GM18867 (cell line): ENCODE data around the gene BIRC6.
A peak's percentile ranks its signal among the peaks of the same experiment; 100 is the strongest.
"Not testable (repeated sequence)": the region's sequence is repeated elsewhere in the genome, so short reads cannot be mapped to it uniquely, and the experiment has no call there.

Experiments used
- ATAC-seq: cut with Tn5 transposase; IDR thresholded peaks from one replicate; pipeline ENCODE4 v1.9.1; 2021; ENCODE audit warnings: mild to moderate bottlenecking, moderate library complexity; ENCODE audit not compliant: unreplicated experiment

BIRC6 gene

GRCh38 chr2:32502941-32503340 lies 146.1 kb downstream of the BIRC6 start:
- no peak for ATAC-seq

DNA sequence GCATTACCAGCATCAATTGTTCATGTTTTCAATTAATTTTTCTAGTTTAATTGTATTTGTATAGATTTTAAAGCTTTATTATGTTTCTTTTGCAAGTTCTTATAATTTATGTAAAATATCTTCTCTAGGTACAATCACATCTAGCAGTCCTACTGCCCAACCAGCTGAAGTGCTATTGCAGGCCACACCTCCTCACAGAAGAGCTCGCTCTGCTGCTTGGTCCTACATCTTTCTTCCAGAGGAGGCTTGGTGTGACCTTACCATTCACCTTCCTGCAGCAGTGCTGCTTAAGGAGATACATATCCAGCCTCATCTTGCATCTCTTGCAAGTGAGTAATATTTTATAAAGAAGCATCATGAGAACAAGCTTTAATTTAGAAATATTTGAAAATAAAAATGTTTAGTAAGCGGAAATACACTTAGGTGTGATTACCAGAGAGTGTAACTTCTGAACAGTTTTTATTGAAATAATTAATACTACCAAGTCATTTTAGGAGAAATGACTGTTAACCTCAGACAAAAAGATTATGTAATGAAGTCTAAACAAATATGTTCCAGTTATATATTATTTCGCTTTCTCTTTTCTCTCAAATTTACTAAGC lies 148.2 kb downstream of the BIRC6 start:
- no peak for ATAC-seq

- no peak for ATAC-seq
Observed at GRCh38 chr2:32506446-32506845, 149.6 kb downstream of the BIRC6 start.

- no peak for ATAC-seq
Observed at GRCh38 chr2:32514946-32515345, 158.1 kb downstream of the BIRC6 start.

GRCh38 chr2:32516567-32516966 lies 159.7 kb downstream of the BIRC6 start:
- ATAC-seq: no peak

DNA sequence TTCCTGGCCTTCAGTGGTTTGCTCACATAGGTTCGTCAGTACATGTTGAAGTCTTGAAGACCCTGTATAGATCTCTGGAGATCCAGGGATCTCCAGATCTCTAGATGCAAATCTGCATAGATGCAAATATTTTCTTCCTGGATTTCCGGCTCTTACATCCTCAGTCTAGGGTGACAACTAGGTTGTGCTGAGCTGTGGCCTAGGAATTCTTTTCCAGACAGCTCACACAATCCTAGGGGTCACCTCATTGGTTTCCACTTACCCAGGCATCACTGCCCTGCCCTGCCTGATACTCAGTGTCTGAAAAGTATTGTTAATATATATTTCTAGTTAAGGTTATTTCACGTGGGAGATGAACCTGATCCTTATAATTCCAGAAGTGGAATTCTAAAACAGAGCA lies 165.9 kb downstream of the BIRC6 start:
- no peak for ATAC-seq

- no peak for ATAC-seq
Observed at GRCh38 chr2:32523686-32524085, 166.9 kb downstream of the BIRC6 start.

DNA sequence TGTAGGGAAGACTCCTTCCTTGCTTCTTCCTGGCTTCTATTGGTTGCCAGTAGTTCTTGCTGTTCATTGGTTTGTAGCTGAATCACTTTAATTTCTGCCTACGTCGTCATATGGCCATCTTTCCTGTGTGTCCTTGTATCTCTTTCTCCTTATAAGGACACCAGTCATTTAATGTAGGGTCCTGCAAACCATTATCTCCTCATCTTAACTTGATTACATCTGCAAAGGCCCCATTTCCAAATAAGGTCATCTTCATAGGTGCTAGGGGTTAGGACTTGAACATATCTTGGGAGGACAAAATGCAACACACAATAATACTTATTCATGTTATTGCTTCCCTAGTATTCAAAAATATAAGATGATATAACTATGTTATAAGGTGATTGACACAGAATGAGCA lies 175.5 kb downstream of the BIRC6 start:
- no peak for ATAC-seq

- ATAC-seq: no peak
Observed at GRCh38 chr2:32532961-32533360, 176.1 kb downstream of the BIRC6 start.

GRCh38 chr2:32534831-32535230 lies 178.0 kb downstream of the BIRC6 start:
- ATAC-seq: no peak

- ATAC-seq: no peak
Observed at GRCh38 chr2:32538735-32539134, 181.9 kb downstream of the BIRC6 start.

DNA sequence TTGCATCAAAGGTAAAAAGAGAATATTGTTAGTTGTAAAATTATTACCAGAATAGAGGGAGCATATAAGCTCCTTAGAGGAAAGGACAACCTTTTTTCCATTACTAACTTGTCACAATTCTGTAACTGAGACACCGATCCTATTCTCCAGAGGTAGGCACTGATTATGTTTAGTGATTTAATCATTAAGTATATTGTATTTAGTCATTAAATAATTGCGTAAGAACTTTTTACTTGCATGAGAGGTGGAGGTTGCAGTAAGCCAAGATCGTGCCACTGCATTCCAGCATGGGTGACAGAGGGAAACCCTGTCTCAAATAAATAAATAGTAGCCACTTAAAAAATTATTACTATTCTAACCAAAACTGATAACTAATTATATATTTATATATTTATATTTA lies 195.7 kb downstream of the BIRC6 start:
- ATAC-seq: not testable (repeated sequence)

- ATAC-seq: peak; percentile 80
Observed at GRCh38 chr2:32553829-32554432, 197.1 kb downstream of the BIRC6 start.

GRCh38 chr2:32558492-32558891 lies 201.7 kb downstream of the BIRC6 start:
- ATAC-seq: no peak

DNA sequence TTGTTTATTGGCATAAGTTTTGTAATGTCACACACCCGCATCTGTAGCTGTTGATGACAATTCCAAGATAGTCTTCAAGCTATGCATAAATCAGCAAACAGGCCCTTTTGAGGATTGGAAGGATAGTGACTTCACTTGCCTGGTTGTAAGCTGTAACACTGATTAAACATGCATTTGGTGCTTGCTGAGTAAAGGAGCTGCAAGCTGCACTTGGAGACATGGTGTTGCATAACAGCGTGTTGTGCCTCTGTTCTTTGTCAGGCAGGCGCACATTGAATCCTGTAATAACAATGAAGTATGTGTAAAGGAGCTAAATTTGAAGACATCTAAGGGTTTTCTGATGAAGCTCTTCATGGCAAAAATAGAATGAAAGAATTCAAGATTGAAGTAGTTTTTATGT lies 202.3 kb downstream of the BIRC6 start:
- ATAC-seq: no peak

- ATAC-seq: no peak
Observed at GRCh38 chr2:32562906-32563305, 206.1 kb downstream of the BIRC6 start.

DNA sequence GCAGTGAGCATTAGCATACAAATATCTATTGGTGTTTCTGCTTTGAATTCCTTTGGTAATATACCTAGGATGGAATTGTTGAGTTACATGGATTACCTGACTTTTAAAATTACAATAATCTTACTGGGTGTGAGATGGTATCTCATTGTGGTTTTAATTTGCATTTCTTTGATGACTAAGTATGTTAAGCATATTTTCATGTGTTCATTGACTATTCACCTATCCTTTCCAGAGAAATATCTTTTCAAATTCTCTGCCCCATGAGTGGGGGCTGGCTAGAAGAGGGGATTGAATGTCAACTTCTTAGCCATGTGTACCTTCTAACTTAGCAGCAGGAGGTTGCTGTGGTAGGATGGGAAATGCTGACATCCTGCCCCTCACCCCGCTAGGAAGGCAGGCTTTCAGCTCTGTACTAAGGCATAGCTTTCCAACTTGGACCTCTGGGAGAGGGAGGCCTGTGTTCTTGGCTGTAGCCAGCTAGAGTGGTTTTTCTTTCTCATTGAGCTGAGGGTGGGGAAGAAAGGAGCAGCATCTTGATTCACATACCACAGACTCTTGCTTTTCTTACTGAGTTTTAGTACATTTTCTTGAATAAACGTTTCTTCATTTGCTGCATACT lies 207.7 kb downstream of the BIRC6 start:
- no peak for ATAC-seq

DNA sequence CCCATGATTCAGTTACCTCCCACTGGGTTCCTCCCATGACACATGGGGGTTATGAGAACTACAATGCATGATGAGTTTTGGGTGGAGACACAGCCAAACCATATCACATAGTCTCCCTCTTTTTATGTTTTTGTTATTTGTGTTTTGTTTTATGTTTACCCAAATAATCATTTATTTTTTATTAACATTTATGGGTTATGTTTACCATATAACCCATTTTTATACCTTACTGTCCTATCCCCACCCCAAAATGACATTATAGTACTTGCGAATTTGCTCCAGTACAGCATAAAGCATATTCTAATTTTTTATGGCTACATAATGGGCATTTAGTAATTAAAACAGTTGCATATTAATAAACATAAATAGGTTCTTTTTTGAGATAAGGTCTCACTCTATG lies 209.1 kb downstream of the BIRC6 start:
- ATAC-seq: no peak

DNA sequence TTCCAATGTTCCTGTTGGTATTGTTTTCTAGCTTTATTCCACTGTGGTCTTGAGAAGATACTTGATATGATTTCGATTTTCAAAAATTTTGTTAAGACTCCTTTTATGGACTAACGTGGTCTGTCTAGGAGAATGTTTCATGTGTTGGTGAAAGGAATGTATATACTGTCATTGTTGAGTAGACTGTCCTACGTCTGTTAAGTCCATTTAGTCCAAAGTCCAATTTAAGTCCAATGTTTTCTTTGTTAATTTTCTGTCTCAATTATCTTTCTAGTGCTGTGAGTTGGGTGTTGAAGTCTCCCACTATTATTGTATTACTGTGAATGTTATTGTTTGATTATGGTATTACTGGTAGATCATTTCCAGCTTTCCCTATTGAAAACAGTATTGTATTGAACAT lies 215.2 kb downstream of the BIRC6 start:
- no peak for ATAC-seq

DNA sequence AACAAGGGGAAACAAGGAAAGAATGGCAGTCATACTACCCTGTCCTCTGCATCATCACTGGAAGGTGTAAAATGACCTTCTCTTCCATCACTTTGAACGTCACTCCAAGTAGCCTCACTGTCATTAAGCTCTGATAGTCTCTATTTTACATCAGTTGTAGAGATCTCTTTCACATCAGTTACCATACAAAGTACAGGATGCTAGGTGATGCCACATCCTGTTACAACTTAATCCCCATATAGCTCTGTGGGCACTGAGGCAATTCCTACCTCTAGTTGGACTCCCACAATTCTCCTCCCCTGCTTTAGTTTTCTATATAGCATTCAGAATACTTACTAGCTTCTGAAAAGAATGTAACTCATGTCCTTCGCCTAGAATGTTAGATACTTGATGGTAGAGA lies 215.9 kb downstream of the BIRC6 start:
- no peak for ATAC-seq

- ATAC-seq: peak; percentile 61
Observed at GRCh38 chr2:32591669-32592463, 235.0 kb downstream of the BIRC6 start.

DNA sequence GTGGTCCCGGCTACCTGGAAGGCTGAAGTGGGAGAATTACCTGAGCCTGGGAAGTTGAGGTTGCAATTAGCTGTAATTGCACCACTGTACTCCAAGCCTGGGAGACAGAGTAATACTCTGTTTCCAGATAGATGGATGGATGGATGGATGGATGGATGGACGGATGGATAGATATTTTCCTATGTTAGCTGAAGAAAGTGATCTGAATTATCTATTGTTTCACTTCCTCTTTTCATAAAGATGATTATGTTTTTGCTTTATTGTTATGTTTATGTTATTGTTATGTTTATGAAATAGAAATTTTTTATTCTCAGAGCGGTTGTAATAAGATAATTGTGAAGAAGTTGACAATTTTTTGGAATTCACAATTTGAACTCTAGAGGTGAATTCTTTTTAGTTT lies 237.8 kb downstream of the BIRC6 start:
- ATAC-seq: no peak
